GM12878 (cell line): ENCODE measurements around the gene ASB4. TPM values are rescaled to one million over a fixed set of nuclear protein-coding genes. Genes with fewer than 3 reads are reported as not detected.

Source experiments
- ATAC-seq: fragments of 200-7000 bp; cut with Tn5 transposase; 3 replicates; pipeline ENCODE4 v1.9.1; 2020; ENCODE audit warnings: mild to moderate bottlenecking, moderate library complexity
- BruUV-seq: library from RNA; stranded (reverse); fragments of 400-500 nt; replicated peaks from 2 replicates; lab custom pipeline; 2021; lab: Mats Ljungman, UMichigan
- CTCF ChIA-PET: fragments of 300-600 bp; sonication (Branson Sonifier 250); formaldehyde crosslinking; extraction: SDS; loops from one replicate; lab custom pipeline; 2021; ENCODE audit warnings: inconsistent platforms; lab: Yijun Ruan, JAX
- POLR2A ChIA-PET: fragments of 350-600 bp; formaldehyde crosslinking; extraction: SDS; loops from one replicate; lab custom pipeline; 2021; ENCODE audit warnings: inconsistent platforms; lab: Charles Lee
- RAD21 ChIA-PET: fragments of 300-600 bp; sonication (Branson Sonifier 250); formaldehyde crosslinking; loops from one replicate; lab custom pipeline; 2023; ENCODE audit warnings: antibody characterized with exemption; ENCODE audit not compliant: unreplicated experiment; lab: Charles Lee
- SMC1A ChIA-PET: fragments of 300-600 bp; sonication (Branson Sonifier 250); formaldehyde crosslinking; loops from one replicate; lab custom pipeline; 2023; ENCODE audit not compliant: unreplicated experiment, uncharacterized antibody; lab: Charles Lee
- DNase-seq: peaks from one replicate; pipeline ENCODE4 v3.0.0-alpha.2; 2011; ENCODE audit warnings: low read depth, low spot score
- FAIRE-seq: peaks from 3 replicates; lab custom pipeline; 2011; peaks lifted over from hg19 to GRCh38; lab: Jason Lieb, UNC
- H2AFZ ChIP-seq: 2 replicates; pipeline ENCODE4 v1.6.0; 2011; ENCODE audit warnings: low read depth, low read length, control low read depth; ENCODE audit not compliant: control insufficient read depth
- H3K27ac ChIP-seq: 2 replicates; pipeline ENCODE4 v1.5.1; 2011; ENCODE audit warnings: control low read depth; ENCODE audit not compliant: control insufficient read depth, insufficient read depth
- H3K27me3 ChIP-seq, 2 experiments: replicated peaks in 1 of 2; 2 replicates each; pipeline versions ENCODE4 v1.6.0 to v1.6.1; 2011; ENCODE audit warnings: low read length in 1 of 2; ENCODE audit not compliant: control insufficient read depth in 2 of 2, insufficient read depth in 2 of 2
- H3K36me3 ChIP-seq, 2 experiments: 2 replicates each; pipeline ENCODE4 v1.5.1; 2011; ENCODE audit warnings: low read length in 1 of 2; ENCODE audit not compliant: control insufficient read depth in 2 of 2, insufficient read depth in 2 of 2
- H3K4me1 ChIP-seq: 2 replicates; pipeline ENCODE4 v1.6.1; 2011; ENCODE audit warnings: mild to moderate bottlenecking, low read length, moderate library complexity, mixed read lengths; ENCODE audit not compliant: control insufficient read depth, insufficient read depth
- H3K4me2 ChIP-seq: 2 replicates; pipeline ENCODE4 v1.6.0; 2011; ENCODE audit warnings: control low read depth; ENCODE audit not compliant: control insufficient read depth, insufficient read depth
- H3K4me3 ChIP-seq: fragments of 200-600 bp; sonication (generic); 2 replicates; pipeline ENCODE4 v1.5.1; 2016
- H3K79me2 ChIP-seq: 2 replicates; pipeline ENCODE4 v1.6.0; 2011; ENCODE audit warnings: low read length; ENCODE audit not compliant: control insufficient read depth, insufficient read depth
- H3K9ac ChIP-seq: 2 replicates; pipeline ENCODE4 v1.8.0; 2011; ENCODE audit warnings: low read length, control low read depth, mixed read lengths; ENCODE audit not compliant: control insufficient read depth, insufficient read depth
- H3K9me3 ChIP-seq: replicated peaks from 3 replicates; pipeline ENCODE4 v1.5.1; 2011; ENCODE audit warnings: mild to moderate bottlenecking, low read length; ENCODE audit not compliant: control insufficient read depth, insufficient read depth
- H4K20me1 ChIP-seq: 2 replicates; pipeline ENCODE4 v1.6.0; 2011; ENCODE audit not compliant: control insufficient read depth, insufficient read depth
- ATF2 ChIP-seq: IDR thresholded peaks from 2 replicates; pipeline ENCODE4 v1.6.1; 2012; ENCODE audit warnings: low read length, inconsistent platforms
- EED ChIP-seq: sonication (generic); IDR thresholded peaks from 2 replicates; pipeline ENCODE4 v1.6.1; 2016; ENCODE audit warnings: antibody characterized with exemption, low read depth
- ETV6 ChIP-seq, 2 experiments: fragments of 450-650 bp in 1 of 2; IDR thresholded peaks in 1 of 2; conservative IDR thresholded peaks in 1 of 2; 2 replicates each; pipeline ENCODE4 v1.6.1; 2014; ENCODE audit warnings: antibody characterized with exemption in 1 of 2, borderline replicate concordance in 1 of 2, low read depth in 1 of 2, mild to moderate bottlenecking in 1 of 2, moderate library complexity in 1 of 2
- HDAC2 ChIP-seq: fragments of 200-600 bp; sonication (generic); IDR thresholded peaks from 2 replicates; pipeline ENCODE4 v1.6.1; 2017
- IKZF1 ChIP-seq: fragments of 450-650 bp; conservative IDR thresholded peaks from 2 replicates; pipeline ENCODE4 v1.6.1; 2017; ENCODE audit warnings: antibody characterized with exemption, mild to moderate bottlenecking
- IKZF2 ChIP-seq, 2 experiments: fragments of 450-650 bp; IDR thresholded peaks; 2 replicates each; pipeline ENCODE4 v1.6.1; 2017; ENCODE audit warnings: mild to moderate bottlenecking in 2 of 2, moderate library complexity in 2 of 2
- IRF3 ChIP-seq: fragments of 450-650 bp; IDR thresholded peaks from 2 replicates; pipeline ENCODE4 v1.6.1; 2014; ENCODE audit warnings: mild to moderate bottlenecking
- IRF4 ChIP-seq: IDR thresholded peaks from 2 replicates; pipeline ENCODE4 v1.6.1; 2011; ENCODE audit warnings: low read depth, low read length
- NBN ChIP-seq: fragments of 450-650 bp; IDR thresholded peaks from 2 replicates; pipeline ENCODE4 v1.6.1; 2016
- NRF1 ChIP-seq: conservative IDR thresholded peaks from 2 replicates; pipeline ENCODE4 v1.6.1; 2011; ENCODE audit warnings: mild to moderate bottlenecking, low read depth, low read length, improper control_type of control experiment
- PBX3 ChIP-seq: IDR thresholded peaks from 2 replicates; pipeline ENCODE4 v1.6.1; 2011; ENCODE audit warnings: mild to moderate bottlenecking, low read depth, low read length, moderate library complexity; ENCODE audit not compliant: insufficient replicate concordance
- PML ChIP-seq: IDR thresholded peaks from 2 replicates; pipeline ENCODE4 v1.6.1; 2012; ENCODE audit warnings: low read length, inconsistent platforms
- RFX5 ChIP-seq: IDR thresholded peaks from 2 replicates; pipeline ENCODE4 v1.6.1; 2011; ENCODE audit warnings: low read depth, low read length, improper control_type of control experiment
- SMAD5 ChIP-seq: IDR thresholded peaks from 2 replicates; pipeline ENCODE4 v1.6.1; 2016; ENCODE audit warnings: antibody characterized with exemption, low read depth
- SRF ChIP-seq, 2 experiments: IDR thresholded peaks; 2 replicates each; pipeline ENCODE4 v1.6.1; 2011; ENCODE audit warnings: low read depth in 2 of 2, low read length in 2 of 2, mild to moderate bottlenecking in 1 of 2, moderate library complexity in 1 of 2
- SUZ12 ChIP-seq: fragments of 200-600 bp; sonication (generic); IDR thresholded peaks from one replicate; pipeline ENCODE4 v1.6.1; 2018; ENCODE audit warnings: antibody characterized with exemption, mild to moderate bottlenecking; ENCODE audit not compliant: unreplicated experiment
- in situ Hi-C: fragments of 300-500 bp; cut with MboI; formaldehyde crosslinking; loops from 9 replicates; pipeline ENCODE4 v1.14.3; 2018; ENCODE audit warnings: mixed read lengths
- intact Hi-C: fragments of 100-400 bp; cut with micrococcal nuclease; formaldehyde crosslinking; loops from one replicate; pipeline ENCODE4 v1.14.2; 2022; ENCODE audit not compliant: unreplicated experiment
- polyA plus RNA-seq, 11 experiments: library from polyadenylated mRNA; depleted of rRNA in 4 of 11; unstranded in 6 of 11; stranded (reverse) in 5 of 11; fragments of >200 nt; fragmentation: Nextera tagmentation in 4 of 11; fragmentation: Illumina TruSeq in 1 of 11; extraction: Ambion mirVana in 4 of 11; extraction: Trizol in 1 of 11; gene quantifications; 1 replicate in 1 of 11; 2 replicates in 10 of 11; pipeline versions ENCODE4 v1.2.1 to v1.2.3, GENCODE V29; 2011 to 2016; ENCODE audit warnings: inconsistent platforms in 2 of 11, missing spikeins in 2 of 11, low read depth in 1 of 11
- total RNA-seq, 4 experiments: library from RNA; depleted of rRNA in 3 of 4; stranded (reverse); fragments of >200 nt in 3 of 4; fragmentation: Illumina TruSeq in 1 of 4; extraction: Trizol in 1 of 4; gene quantifications; 2 replicates each; pipeline versions ENCODE4 v1.2.1 to v1.2.3, GENCODE V29; 2013 to 2021
- TF ChIP-seq, protein P1 (sequence below): IDR thresholded peaks from 2 replicates; pipeline ENCODE4 v1.6.1; 2011; ENCODE audit warnings: low read depth, mild to moderate bottlenecking, low read length, moderate library complexity, borderline replicate concordance; ENCODE audit errors: extremely low read depth

Gene ASB4
- total and polyA plus RNA-seq, 10 of the 15 experiments (the other 5 are each of a cell fraction or from before 2014, with no cell fraction given): 0.12 to 1.1 TPM; not detected in 8

- Histone ChIP-seq H3K4me2 (no peak overlapping the region), H3K4me1 (no peaks in the 10 kb centered on the region), H3K9ac (no peak overlapping the region), H2AFZ (no peak overlapping the region), H3K4me3 (no peak overlapping the region), H3K79me2 (no peaks in the 10 kb centered on the region), H3K27ac (no peak overlapping the region), H3K36me3 (no peaks in the 10 kb centered on the region), H3K9me3 (peaks cover 3% of the 10 kb centered on the region; the same call in 2 of the 3 replicates), H3K27me3 (no peaks in the 10 kb centered on the region), H4K20me1 (no peaks in the 10 kb centered on the region)
- ChIA-PET RAD21 (interaction anchor here (0.7 kb wide), 1 partner anchor 12 kb away, joined by 3 read pairs; no protein-coding TSS in a partner anchor), SMC1A (interaction anchor here (1.7 to 3.5 kb wide), 2 partner anchors 12 to 19 kb away, joined by 6 to 10 read pairs; no protein-coding TSS in a partner anchor), CTCF (no interaction called here), POLR2A (no interaction called here)
- DNase-seq (no peak), FAIRE-seq (no peak), ATAC-seq (no peak)
- BruUV-seq: no TSS peak
- in situ Hi-C loops (no loop called here), intact Hi-C loops (no loop called here)
- no peak for TF ChIP-seq NBN
- no peak for TF ChIP-seq RFX5
- no peak for TF ChIP-seq EED
- no peak for TF ChIP-seq IRF3
- no peak for TF ChIP-seq ETV6 (conservative IDR thresholded peaks at IDR 0.05 in 1 of 2, IDR thresholded peaks at IDR 0.05 in 1 of 2; ENCODE audit: borderline replicate concordance in 1 of 2, low read depth in 1 of 2)
- no peak for TF ChIP-seq NRF1
- TF ChIP-seq HDAC2: no peak
- no peak for TF ChIP-seq IKZF1
- TF ChIP-seq IKZF2 (IDR thresholded peaks at IDR 0.05): no peak
- TF ChIP-seq SRF (IDR thresholded peaks at IDR 0.05; ENCODE audit: low read depth in 2 of 2, low read length in 2 of 2): no peak
- no peak for TF ChIP-seq PML
- no peak for TF ChIP-seq IRF4
- no peak for TF ChIP-seq SMAD5
- no peak for TF ChIP-seq SUZ12
- TF ChIP-seq, protein P1, sequence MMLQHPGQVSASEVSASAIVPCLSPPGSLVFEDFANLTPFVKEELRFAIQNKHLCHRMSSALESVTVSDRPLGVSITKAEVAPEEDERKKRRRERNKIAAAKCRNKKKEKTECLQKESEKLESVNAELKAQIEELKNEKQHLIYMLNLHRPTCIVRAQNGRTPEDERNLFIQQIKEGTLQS: no peak
- TF ChIP-seq ATF2: no peak
- no peak for TF ChIP-seq PBX3
These were observed 27.8 kb upstream of the ASB4 start for GRCh38 chr7:95457947-95458346.
